Brain microvascular endothelial cell (primary cell): Measurements from ENCODE around the gene ADAMTSL1.

Source experiments
- DNase-seq: peaks from one replicate; pipeline ENCODE4 v3.0.0-alpha.2; 2020
- H3K27ac ChIP-seq: fragments of 250-450 bp; sonication (Bioruptor Pico); 2 replicates; pipeline ENCODE4 v1.5.1; 2020; ENCODE audit warnings: mild to moderate bottlenecking, moderate library complexity
- H3K27me3 ChIP-seq: fragments of 250-450 bp; sonication (Bioruptor Pico); replicated peaks from 2 replicates; pipeline ENCODE4 v1.5.1; 2020; ENCODE audit warnings: mild to moderate bottlenecking
- H3K36me3 ChIP-seq: fragments of 250-450 bp; sonication (Bioruptor Pico); replicated peaks from 2 replicates; pipeline ENCODE4 v1.5.1; 2020; ENCODE audit warnings: mild to moderate bottlenecking
- H3K4me3 ChIP-seq: 2 replicates; pipeline ENCODE4 v1.5.1; 2011; ENCODE audit warnings: low read depth, mild to moderate bottlenecking, control low read depth, low read length, moderate library complexity
- in situ Hi-C: cut with HindIII; loops from 2 replicates; pipeline ENCODE4 v1.10.0; 2017; ENCODE audit warnings: low sequenced_read_pairs, low pct_ligation_motif_present
- TF ChIP-seq, protein P1 (sequence below): IDR thresholded peaks from 2 replicates; pipeline ENCODE4 v1.5.1; 2011; ENCODE audit warnings: low read depth, mild to moderate bottlenecking, moderate library complexity, low read length, control low read depth, inconsistent platforms; ENCODE audit errors: missing control alignments

The ADAMTSL1 gene

DNA sequence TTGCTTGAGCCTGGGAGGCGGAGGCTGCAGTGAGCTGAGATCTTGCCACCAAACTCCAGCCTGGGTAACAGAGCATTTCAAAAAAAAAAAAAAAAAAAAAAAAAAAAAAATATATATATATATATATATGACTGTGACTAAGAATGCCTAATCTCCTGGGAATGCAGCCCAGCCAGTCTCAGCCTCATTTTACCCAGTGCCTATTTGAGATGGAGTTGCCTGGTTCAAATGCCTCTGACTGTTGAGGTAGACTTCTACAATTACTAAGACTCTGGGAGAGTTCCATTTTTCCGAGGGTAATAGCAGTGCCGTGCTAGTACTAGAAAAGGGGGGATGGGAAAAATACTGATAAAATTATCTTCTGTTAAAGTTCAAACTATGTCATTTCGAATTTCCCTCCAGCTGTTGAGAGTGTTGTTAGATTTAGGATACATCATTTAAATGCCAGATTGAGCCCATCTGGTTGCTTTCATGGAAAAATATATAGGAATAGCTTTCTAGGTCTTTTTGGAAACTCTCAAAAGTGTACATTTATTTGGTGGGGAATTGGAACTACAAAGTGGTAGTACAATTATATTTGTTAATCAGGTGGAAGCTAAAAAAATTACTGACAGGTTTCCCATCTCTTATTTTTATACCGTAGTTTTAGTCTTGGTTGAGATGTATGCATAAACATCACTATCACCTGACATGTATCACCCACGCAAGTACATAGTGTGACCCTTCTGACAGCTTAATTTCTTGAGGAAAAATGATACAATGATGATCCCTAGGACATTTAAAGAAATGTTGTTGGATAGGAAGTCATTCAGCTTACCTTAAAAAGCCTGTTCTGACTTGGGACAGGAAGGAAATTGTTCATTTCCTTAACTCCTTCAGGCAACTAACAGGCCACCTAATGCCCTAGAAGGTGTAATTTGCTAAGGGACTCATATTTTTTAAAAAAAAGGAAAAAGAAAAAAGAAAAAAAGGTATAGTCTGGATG, 214.9 kb downstream of the ADAMTSL1 start:
- TF ChIP-seq, protein P1, sequence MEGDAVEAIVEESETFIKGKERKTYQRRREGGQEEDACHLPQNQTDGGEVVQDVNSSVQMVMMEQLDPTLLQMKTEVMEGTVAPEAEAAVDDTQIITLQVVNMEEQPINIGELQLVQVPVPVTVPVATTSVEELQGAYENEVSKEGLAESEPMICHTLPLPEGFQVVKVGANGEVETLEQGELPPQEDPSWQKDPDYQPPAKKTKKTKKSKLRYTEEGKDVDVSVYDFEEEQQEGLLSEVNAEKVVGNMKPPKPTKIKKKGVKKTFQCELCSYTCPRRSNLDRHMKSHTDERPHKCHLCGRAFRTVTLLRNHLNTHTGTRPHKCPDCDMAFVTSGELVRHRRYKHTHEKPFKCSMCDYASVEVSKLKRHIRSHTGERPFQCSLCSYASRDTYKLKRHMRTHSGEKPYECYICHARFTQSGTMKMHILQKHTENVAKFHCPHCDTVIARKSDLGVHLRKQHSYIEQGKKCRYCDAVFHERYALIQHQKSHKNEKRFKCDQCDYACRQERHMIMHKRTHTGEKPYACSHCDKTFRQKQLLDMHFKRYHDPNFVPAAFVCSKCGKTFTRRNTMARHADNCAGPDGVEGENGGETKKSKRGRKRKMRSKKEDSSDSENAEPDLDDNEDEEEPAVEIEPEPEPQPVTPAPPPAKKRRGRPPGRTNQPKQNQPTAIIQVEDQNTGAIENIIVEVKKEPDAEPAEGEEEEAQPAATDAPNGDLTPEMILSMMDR: no peak
- H3K36me3 ChIP-seq: no peaks in the 10 kb centered on the region
- no peak overlapping the region for H3K27ac ChIP-seq
- no peaks in the 10 kb centered on the region for H3K27me3 ChIP-seq
- H3K4me3 ChIP-seq: no peak overlapping the region
- no peak for DNase-seq
- in situ Hi-C loops: no loop called here

DNA sequence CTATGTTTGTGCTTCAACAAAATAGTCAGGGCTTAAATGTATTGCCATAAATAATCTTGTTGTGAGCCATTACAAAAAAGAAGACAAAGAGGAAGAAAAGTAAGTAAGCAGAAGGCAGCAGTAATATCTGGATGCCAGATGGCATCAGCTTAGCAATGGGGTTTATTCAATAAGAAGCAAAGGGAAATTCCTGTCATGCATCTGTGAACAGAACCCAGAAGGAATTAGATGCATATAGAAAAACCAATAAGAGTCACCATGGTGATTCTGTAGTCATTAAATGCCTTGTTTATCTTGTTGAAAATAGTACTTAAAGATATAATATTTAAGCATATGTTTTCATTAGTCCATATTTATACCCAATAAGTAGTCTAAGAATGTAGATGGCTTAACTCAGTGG, 216.0 kb downstream of the ADAMTSL1 start:
- in situ Hi-C loops: no loop called here

DNA sequence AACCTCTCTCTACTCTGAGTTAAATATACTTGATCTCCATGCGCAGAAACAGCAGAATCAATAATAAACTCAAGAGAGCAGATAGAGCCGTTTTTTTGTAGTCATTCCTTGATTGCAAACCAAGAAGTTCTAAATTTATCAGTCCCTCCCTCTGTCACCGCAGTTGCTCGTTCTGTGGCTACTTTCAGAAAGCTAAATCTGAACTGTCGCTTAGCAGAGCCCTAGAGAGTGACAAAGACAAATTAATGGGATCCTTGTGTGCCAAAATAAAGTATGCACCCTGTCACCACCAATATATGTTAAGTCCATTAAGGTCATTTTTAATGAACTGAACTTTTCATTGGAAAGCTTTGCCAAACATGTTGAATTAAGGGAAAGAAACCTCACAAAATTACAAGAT, 218.3 kb downstream of the ADAMTSL1 start:
- H3K4me3 ChIP-seq: no peak overlapping the region
- H3K36me3 ChIP-seq: peaks cover 19% of the 10 kb centered on the region
- no peak overlapping the region for H3K27ac ChIP-seq
- in situ Hi-C loops: no loop called here
- no peak for DNase-seq
- H3K27me3 ChIP-seq: no peaks in the 10 kb centered on the region
- TF ChIP-seq, protein P1: no peak

More for the DNA sequence above, 216.0 kb downstream of the ADAMTSL1 start:
- H3K27ac ChIP-seq: no peak overlapping the region
- DNase-seq: no peak
- peaks cover 5% of the 10 kb centered on the region for H3K36me3 ChIP-seq
- H3K27me3 ChIP-seq: no peaks in the 10 kb centered on the region
- TF ChIP-seq, protein P1: no peak
- H3K4me3 ChIP-seq: no peak overlapping the region

DNA sequence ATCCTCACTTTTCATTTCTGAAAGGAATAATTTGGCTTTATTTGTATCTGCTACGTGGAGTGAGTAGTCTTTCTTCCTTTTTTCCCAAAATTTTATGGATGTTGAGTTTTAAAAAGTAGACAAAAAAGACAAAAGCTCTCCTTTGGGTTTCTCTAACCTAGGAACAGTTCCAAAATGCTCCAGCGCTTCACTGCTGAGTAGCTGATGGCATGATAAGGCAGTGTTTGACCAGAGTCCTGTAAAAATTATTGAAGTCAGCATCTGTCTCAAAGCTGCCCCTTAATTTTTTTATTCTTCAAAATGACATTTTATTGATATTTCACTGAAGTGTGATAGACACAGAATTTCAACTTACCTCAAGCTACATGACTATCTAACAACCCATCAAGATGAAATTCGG, 219.0 kb downstream of the ADAMTSL1 start:
- peaks cover 19% of the 10 kb centered on the region for H3K36me3 ChIP-seq
- DNase-seq: no peak
- no peaks in the 10 kb centered on the region for H3K27me3 ChIP-seq
- H3K27ac ChIP-seq: no peak overlapping the region
- in situ Hi-C loops: no loop called here
- no peak overlapping the region for H3K4me3 ChIP-seq
- TF ChIP-seq, protein P1: no peak

DNA sequence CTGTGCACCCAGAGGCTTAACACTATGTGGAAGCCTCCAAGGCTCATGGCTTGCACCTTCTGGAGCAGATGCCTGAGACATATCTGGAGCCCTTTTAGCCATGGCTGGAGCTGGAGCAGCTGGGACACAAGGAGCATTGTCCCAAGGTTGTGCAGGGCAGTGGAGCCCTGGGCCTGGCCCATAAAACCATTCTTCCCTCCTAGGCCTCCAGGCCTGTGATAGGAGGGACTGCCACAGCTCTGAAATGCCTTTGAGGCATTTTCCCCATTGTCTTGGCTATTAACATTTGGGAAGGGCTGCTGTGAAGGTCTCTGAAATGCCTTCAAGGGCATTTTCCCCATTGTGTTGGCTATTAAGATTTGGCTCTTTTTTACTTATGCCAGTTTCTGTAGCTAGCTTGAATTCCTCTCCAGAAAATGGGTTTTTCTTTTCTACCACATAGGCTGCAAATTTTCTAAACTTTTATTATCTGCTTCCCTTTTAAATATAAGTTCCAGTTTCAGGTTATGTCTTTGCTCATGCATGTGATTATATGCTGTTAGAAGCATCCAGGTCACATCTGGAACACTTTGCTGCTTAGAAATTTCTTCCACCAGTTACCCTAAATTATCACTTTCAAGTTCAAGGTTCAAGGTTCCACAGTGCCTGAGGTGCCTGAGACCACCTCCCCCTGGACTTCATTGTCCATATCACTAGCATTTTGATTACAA, 221.2 kb downstream of the ADAMTSL1 start:
- in situ Hi-C loops: no loop called here
- TF ChIP-seq, protein P1: no peak
- DNase-seq: no peak
- Histone ChIP-seq H3K36me3 (peaks cover 19% of the 10 kb centered on the region), H3K27me3 (no peaks in the 10 kb centered on the region), H3K27ac (no peak overlapping the region), H3K4me3 (no peak overlapping the region)
